Measurements from ENCODE around the gene CDC73.
"Not testable (repeated sequence)": the region's sequence is repeated elsewhere in the genome, so short reads cannot be mapped to it uniquely, and the experiment has no call there.

Gene CDC73

DNA sequence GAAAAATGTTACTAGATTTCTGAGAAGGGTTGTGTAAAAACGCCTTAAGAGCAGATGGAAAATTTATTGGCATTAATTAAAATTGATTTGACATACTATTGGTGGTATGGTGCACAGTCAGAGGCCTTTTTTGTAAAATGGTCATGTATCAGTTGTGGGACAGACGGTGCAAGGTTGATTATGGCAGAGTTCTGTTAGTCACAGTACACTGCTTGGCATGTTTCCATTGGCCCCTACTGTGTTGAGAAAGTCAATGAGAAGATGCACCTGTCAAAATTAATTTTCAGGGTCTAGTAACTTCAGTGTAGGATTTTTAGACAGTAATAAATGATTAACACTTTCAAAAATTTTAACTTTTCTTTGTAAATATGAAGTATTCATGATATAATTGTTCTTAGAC, 60.2 kb downstream of the CDC73 start:
- no peak for DNase-seq

DNA sequence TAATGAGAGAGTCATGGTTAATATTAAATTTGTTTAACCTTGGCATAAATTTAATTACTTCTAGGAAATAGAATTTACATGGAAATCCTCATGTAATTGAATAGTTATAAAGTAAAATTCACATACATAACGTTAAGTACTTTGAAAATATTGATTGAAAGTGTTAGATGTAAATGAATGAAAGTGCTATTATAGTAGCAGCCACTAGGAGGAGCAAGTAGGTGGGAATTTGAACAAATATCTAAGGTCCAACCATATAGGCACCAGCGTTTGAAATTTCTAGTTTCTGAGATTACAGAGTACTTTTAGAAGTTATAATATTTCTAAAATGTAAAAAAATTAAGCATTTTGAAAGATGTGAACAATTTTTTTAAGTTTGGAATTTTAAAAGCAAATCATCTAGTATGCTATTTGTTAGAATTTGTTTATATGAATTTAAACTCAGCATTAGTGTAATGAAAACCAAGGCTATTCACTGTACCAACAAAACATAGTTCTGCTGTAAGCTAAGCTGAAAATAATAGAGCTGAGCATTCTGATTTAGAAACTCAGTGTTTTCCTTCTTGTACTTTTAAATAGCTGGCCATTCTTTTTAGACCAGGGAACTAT, 61.3 kb downstream of the CDC73 start:
- peak; percentile 70 for DNase-seq

GRCh38 chr1:193184776-193185175, 62.9 kb downstream of the CDC73 start:
- DNase-seq, result no peak

DNA sequence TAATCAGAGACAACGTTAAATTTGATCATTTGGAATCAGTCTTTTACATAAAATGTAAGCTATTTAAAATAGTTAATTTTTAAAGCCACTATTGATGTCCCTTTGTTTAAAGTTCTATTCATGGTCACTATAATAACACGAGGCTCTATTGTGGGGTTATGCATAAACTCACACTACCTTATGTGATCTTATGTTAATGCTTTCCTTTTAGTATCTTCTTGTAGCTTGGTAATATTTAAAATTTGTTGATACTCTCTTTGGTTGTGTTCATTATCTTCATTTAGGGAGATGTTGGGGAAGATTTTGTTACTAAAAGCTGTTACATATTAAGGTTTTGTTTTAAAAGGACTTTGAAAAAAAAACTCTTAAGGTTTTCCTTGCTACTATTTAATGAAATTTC, 63.4 kb downstream of the CDC73 start:
- DNase-seq, result no peak

DNA sequence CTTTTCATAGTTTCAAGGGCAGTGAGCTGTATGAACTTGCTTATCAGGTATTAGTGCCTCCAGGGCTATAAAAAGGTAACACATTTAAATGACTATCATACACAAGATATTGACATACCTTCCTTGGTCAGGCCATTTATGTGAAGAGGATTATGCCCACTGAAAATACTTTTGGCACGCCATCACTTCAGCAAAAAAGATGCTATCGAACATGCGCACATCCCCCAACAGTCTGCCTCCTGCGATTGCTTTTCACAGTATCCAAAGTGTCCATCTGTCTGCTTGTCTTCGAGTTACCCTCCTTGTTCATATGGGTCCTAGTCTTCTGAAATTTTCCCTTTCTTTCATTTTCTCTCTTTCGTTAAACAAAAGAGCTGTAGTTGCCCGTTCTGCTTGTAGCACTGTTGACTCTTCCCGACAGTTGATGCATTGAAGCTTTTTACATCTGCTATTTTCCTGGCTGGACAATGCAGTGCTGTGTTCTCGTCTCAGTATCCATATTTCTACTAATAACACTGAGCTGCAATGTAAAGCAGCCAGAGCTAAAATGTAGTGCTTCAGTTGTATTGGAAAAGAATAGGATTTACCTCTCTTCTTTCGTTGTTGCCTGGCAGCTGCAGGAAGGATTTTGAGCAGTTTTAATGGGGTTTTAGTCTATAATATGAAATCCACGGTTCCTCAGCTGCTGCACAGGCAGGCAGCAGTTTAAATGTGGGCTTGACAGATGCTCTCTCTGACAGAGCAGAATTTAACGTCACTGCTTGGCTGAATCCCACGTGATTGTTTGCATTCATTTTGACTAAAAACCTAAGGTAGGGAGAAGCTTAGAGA, 64.3 kb downstream of the CDC73 start, which contains the start of gene B3GALT2:
B3GALT2 (minus strand) TSS at position 713 of the 831 bp plus-strand sequence. CDS start 5,051 bp downstream, outside the sequence.
- DNase-seq, result peak; percentile 24

DNA sequence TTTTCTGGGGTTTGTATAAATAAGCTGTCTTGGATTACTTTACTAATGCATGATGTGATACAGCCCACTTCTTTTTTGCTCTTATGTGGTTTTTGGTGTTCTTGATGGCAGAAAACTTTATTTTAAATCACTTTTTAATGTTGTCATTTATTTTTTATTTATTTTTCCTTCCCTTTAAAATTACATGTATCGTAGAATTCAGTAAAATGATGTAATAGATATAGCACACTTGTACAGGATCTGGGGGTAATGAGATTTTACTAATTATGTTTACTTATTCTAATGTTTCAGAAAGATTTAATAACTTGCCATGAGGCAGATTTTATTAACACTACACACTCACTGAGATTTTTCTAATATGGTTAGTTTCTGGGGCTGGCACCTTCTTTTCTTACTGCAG, 65.3 kb downstream of the CDC73 start:
- no peak for DNase-seq

- DNase-seq, result not testable (repeated sequence)
These were observed 67.1 kb downstream of the CDC73 start for GRCh38 chr1:193188915-193189314.

DNA sequence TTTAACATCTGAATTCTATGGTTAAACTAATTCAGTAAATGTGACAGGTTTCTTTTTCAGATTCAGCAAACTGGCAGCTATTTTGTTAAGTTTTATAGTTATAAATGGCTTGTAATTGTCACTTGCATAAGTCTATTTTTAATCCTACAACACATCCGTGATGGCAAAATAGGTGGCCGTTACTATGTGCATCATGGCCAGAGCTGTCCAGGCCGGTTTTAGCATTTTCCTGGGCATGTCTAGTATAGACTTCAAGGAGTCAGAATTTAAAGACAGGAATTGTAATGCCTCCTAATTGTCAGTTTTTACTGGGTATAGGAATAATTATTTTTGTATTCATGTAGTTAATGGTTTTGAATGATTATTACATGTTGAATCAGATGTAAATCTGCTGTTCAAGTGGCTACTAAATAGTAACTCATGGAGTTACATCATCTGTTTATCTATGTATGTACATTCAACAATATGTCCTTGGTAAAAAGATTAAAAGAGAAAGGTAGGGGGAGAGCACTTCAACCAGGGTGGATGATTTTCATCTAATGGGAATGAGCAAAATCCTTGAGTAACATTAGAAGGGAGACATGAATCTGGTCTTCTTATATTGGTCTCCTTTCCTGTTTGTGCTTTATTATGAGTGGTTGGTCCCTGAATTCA, 67.7 kb downstream of the CDC73 start:
- DNase-seq, result no peak

GRCh38 chr1:193190096-193190744, 68.4 kb downstream of the CDC73 start:
- no peak for DNase-seq

- DNase-seq, result no peak
These were observed 70.8 kb downstream of the CDC73 start for GRCh38 chr1:193192586-193192985.

DNA sequence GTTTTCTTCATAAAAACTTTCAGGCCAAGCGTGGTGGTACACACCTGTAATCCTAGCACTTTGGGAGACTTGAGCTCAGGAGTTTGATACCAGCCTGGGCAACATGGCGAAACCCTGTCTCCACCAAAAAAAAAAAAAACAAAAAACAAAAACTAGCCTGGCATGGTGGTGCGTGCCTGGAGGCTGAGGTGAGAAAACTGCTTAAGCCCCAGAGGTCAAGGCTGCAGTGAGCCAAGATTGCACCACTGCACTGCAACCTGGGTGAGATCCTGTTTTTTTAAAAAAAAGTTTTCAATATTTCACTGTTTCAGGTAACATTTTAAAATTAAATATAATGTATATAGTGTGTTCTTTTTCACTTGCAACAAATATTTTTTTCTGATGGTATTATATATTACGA, 78.1 kb downstream of the CDC73 start:
- no peak for DNase-seq

DNA sequence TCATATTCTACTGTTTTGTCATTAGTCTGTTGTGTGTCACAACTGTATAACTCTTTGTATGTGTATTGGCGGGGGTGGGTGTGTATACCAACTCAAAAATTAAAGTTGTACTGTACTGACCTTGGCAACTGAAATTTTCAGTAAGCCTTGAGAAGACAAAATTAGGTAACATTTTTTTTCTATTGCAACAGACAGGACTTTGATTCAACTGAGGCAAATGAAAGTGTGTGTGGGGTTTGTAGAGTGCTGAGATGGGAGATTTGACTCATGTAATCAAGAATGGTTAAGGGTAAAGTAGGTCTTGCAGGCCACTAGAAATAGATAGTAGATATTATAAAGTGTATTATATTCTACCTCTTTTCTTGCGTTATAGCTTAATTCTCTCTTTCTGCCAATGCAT, 79.2 kb downstream of the CDC73 start:
- peak; percentile 15 for DNase-seq

DNA sequence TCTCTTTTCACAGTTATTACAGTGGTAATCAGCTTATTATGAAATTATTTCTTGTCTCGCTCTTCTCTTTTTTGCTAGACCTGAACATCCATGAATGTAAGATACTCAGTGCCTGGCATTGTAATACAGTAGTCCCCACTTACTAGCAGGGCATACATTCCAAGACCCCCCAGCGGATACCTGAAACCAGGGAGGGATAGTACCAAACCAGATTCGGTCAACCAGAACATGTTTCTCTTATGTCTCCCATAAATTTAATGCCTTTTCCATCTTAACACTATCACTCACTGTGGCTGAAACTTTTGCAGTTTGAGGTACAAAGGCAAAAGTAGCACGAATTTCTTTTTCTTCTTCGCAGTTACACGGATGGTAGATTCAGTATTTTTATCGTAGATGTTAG, 89.2 kb downstream of the CDC73 start:
- no peak for DNase-seq

DNA sequence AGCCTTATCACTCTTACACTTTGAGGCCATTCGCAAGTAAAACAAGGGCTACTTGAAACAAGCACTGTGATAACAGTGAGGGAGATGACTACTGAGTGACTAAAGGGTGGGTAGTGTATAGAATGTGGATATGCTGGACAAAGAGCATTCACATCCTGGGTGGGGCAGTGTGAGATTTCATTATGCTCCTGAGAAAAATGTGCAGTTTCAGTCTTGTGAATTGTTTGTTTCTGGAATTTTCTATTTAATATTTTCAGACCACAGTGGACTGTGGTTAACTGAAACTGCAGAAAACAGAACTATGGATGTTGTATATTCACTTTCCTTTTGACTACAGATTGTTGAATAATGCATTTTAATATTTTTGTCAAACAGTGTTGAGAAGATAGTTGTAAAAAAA, 89.7 kb downstream of the CDC73 start:
- peak; percentile 84 for DNase-seq

DNA sequence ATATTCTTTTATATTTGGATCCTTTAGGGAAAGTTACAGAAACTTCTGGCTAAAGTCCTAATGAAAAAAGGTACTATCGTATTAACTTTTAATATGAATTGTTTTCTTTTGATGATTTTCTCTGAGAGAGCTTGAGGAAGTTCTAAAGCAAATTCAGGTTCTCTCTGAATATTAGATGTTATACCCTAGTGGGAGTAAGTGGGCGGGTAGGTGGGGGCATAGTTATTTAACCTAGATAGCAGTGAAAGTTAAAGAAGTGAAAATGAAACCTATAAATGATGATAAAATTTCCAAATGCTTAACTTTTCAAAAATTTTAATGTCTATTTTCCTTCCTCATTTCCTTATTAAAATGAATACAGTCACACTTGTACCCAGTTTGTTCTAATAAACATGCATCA, 90.8 kb downstream of the CDC73 start:
- peak; percentile 9 for DNase-seq

- peak; percentile 9 for DNase-seq
These were observed 92.2 kb downstream of the CDC73 start for GRCh38 chr1:193213998-193214397.

- DNase-seq, result no peak
These were observed 95.1 kb downstream of the CDC73 start for GRCh38 chr1:193216920-193217319.

DNA sequence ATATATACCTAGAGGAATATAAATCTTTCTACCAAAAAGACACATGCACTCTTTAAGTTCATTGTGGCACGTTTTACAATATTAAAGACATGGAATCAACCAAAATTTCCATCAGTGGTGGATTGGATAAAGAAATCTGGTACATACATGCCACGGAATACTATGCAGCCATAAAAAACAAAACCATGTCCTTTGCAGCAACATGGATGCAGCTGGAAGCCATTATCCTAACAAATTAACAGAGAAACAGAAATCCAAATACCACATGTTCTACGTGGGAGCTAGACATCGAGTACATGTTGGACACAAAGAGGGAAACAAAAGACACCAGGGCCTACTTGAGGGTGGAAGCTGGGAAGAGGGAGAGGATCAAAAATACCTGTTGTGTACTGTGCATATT, 97.6 kb downstream of the CDC73 start:
- DNase-seq, result no peak

- DNase-seq, result no peak
These were observed 99.8 kb downstream of the CDC73 start for GRCh38 chr1:193221651-193222050.

DNA sequence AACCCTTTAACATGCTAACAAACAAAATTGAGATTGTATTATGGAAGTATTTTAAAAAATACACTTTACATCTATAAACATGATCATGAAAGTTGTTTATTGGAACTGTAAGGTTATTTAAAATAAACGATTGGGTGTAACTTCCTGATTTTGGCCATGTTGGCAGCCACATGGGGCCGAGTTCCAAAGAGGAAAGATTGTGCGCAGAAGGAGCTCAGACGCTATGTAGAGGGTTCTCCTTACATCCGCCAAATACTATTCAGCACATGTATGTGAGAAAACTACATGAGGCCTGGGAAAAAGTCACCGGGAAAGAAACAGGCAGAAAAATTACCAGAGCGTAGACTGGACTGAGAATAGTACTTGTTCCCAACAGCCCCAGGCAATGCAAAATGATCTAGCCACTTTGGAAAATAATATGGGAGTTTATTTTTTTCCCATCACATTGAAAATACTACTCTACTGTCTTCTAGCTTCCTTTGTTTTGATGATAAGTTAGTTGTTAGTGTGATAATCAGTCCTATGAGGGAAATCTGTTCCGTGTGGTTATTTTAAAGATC, 100.3 kb downstream of the CDC73 start:
- DNase-seq, result no peak

- DNase-seq, result no peak
These were observed 107.3 kb downstream of the CDC73 start for GRCh38 chr1:193229136-193229535.

DNA sequence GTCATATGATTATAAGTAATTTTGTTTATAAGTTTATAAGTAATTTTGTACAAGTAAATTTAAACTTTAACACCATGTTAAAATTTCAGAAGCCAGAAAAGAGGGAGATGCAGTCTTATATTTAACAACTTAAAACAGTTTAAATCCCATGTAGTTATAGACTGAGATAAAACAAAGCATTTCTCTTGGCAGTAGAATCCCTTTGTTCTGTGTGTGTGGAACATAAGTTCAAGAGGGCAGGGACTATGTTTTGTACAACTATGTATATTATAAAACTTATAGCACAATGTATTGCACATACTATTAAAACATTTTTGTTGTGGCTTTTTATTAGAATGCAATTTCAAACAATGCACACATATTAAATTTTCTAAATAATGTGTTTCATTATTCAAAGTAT, 109.3 kb downstream of the CDC73 start:
- not testable (repeated sequence) for DNase-seq

DNA sequence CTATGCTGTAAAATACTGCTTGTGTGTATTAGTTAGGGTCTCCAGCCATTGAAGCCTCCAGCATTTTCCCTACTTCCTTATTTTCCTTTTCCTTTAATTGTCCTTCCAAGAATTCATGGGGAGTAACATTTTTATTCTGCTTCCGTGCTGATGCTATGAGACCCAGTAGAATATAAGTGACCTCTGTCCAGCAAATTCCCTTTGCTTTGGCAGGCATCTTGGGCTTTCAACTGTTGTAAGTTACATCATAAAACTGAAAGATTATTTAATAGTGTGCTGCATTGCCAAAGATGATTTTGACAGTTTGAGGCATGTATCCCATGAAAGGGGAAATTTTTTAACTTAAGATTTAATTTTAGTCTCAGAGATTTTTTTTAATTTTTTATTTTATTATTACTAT, 112.7 kb downstream of the CDC73 start:
- DNase-seq, result no peak
